ENCODE measurements around the gene ATP8B2.

DNA sequence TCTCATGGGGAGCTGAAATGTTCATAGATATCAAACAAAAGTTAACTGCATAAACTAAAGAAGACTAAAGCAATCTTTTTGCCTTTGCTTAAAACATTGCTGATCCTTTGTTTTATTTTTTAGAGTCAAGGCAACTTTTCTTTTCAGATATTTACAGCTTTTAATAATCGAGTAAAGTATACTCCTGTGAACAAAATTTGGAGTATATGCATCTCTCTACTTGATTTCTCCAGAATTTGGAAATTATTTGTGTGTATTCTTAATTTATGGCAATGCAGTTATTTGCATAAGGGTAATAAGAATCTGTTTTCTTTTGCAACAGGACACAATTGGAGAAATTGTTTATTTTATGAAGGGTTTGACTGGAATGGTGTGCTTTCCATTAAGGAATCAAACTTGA is 8.6 kb upstream of the ATP8B2 start:
- TF ChIP-seq POLR2A (IDR thresholded peaks at IDR 0.05) (no peak), POLR2AphosphoS5 (IDR thresholded peaks at IDR 0.05) (no peak)

All from breast epithelium (tissue), 3 donors.